GM12878 (cell line): ENCODE results near the gene MAML2.

ENCODE experiments used
- CHD1 ChIP-seq: IDR thresholded peaks from 2 replicates; pipeline ENCODE4 v1.6.1; 2012; ENCODE audit warnings: low read depth, low read length, improper control_type of control experiment
- CTCF ChIP-seq, 3 experiments: IDR thresholded peaks in 2 of 3; conservative IDR thresholded peaks in 1 of 3; 2 replicates each; pipeline ENCODE4 v1.5.1; 2011; ENCODE audit warnings: low read depth in 3 of 3, low read length in 3 of 3, mild to moderate bottlenecking in 3 of 3, control low read depth in 2 of 3, moderate library complexity in 2 of 3, inconsistent platforms in 1 of 3, mixed read lengths in 1 of 3; ENCODE audit not compliant: control insufficient read depth in 2 of 3, insufficient read depth in 1 of 3; ENCODE audit errors: extremely low read depth in 1 of 3
- GABPA ChIP-seq: IDR thresholded peaks from 2 replicates; pipeline ENCODE4 v1.6.1; 2014; ENCODE audit warnings: antibody characterized with exemption, low read depth, mild to moderate bottlenecking, inconsistent platforms
- GATAD2B ChIP-seq: fragments of 450-650 bp; conservative IDR thresholded peaks from 2 replicates; pipeline ENCODE4 v1.6.1; 2017; ENCODE audit warnings: low read depth, mild to moderate bottlenecking, moderate library complexity
- HCFC1 ChIP-seq: fragments of 150-350 bp; IDR thresholded peaks from 2 replicates; pipeline ENCODE4 v1.6.1; 2014; ENCODE audit warnings: low read length
- POLR2AphosphoS5 ChIP-seq: IDR thresholded peaks from 2 replicates; pipeline ENCODE4 v1.6.1; 2011; ENCODE audit warnings: mild to moderate bottlenecking, low read length, inconsistent platforms
- REST ChIP-seq: IDR thresholded peaks from 2 replicates; pipeline ENCODE4 v1.6.1; 2012; ENCODE audit warnings: mild to moderate bottlenecking, low read depth, low read length
- RFX5 ChIP-seq: IDR thresholded peaks from 2 replicates; pipeline ENCODE4 v1.6.1; 2011; ENCODE audit warnings: low read depth, low read length, improper control_type of control experiment
- TAF1 ChIP-seq: IDR thresholded peaks from 2 replicates; pipeline ENCODE4 v1.6.1; 2011; ENCODE audit warnings: mild to moderate bottlenecking, low read depth, low read length, borderline replicate concordance
- TBL1XR1 ChIP-seq: IDR thresholded peaks from 2 replicates; pipeline ENCODE4 v1.6.1; 2012; ENCODE audit warnings: low read depth, low read length, improper control_type of control experiment
- YY1 ChIP-seq: IDR thresholded peaks from 2 replicates; pipeline ENCODE4 v1.6.1; 2011; ENCODE audit warnings: low read depth, mild to moderate bottlenecking, low read length

GRCh38 chr11:96126917-96127595 is 215.9 kb downstream of the MAML2 start:
- TF ChIP-seq CHD1 (no peak), GATAD2B (no peak), RFX5 (no peak), CTCF (IDR thresholded peaks at IDR 0.05 in 2 of 3, conservative IDR thresholded peaks at IDR 0.05 in 1 of 3; ENCODE audit: control insufficient read depth in 2 of 3, extremely low read depth in 1 of 3, insufficient read depth in 1 of 3, low read depth in 3 of 3, low read length in 3 of 3) (no peak), HCFC1 (no peak), YY1 (no peak), POLR2AphosphoS5 (no peak), REST (no peak), GABPA (no peak), TBL1XR1 (no peak), TAF1 (no peak)
